GM12878 (cell line): ENCODE results near the gene KISS1R. TPM values are rescaled to one million over a fixed set of nuclear protein-coding genes. Genes with fewer than 3 reads are reported as not detected.

Source experiments
- CBX3 ChIP-seq: fragments of 200-600 bp; sonication (generic); IDR thresholded peaks from 2 replicates; pipeline ENCODE4 v1.6.1; 2016; ENCODE audit warnings: low read depth, borderline replicate concordance
- E2F8 ChIP-seq: fragments of 450-650 bp; IDR thresholded peaks from 2 replicates; pipeline ENCODE4 v1.6.1; 2018; ENCODE audit warnings: mild to moderate bottlenecking, low read depth, moderate library complexity; ENCODE audit not compliant: partially characterized antibody
- MEF2B ChIP-seq: fragments of 450-650 bp; IDR thresholded peaks from 2 replicates; pipeline ENCODE4 v1.6.1; 2018; ENCODE audit warnings: mild to moderate bottlenecking, moderate library complexity; ENCODE audit not compliant: partially characterized antibody, poor library complexity, severe bottlenecking
- MXI1 ChIP-seq: fragments of 150-350 bp; IDR thresholded peaks from 2 replicates; pipeline ENCODE4 v1.6.1; 2011; ENCODE audit warnings: low read depth, mild to moderate bottlenecking, inconsistent platforms, low read length, improper control_type of control experiment
- MYB ChIP-seq: fragments of 150-350 bp; IDR thresholded peaks from 2 replicates; pipeline ENCODE4 v1.6.1; 2014; ENCODE audit warnings: mild to moderate bottlenecking, low read depth, low read length, borderline replicate concordance
- NFIC ChIP-seq: IDR thresholded peaks from 2 replicates; pipeline ENCODE4 v1.6.1; 2012; ENCODE audit warnings: low read depth, mild to moderate bottlenecking, inconsistent platforms, low read length, moderate library complexity
- NFXL1 ChIP-seq: fragments of 450-650 bp; IDR thresholded peaks from 2 replicates; pipeline ENCODE4 v1.6.1; 2017; ENCODE audit warnings: antibody characterized with exemption, mild to moderate bottlenecking, borderline replicate concordance
- NFYA ChIP-seq: IDR thresholded peaks from 2 replicates; pipeline ENCODE4 v1.6.1; 2011; ENCODE audit warnings: low read depth, mild to moderate bottlenecking, low read length, improper control_type of control experiment, borderline replicate concordance
- PAX5 ChIP-seq: IDR thresholded peaks from 2 replicates; pipeline ENCODE4 v1.6.1; 2011; ENCODE audit warnings: low read depth, low read length, borderline replicate concordance
- RELA ChIP-seq: fragments of 450-650 bp; IDR thresholded peaks from 2 replicates; pipeline ENCODE4 v1.8.0; 2014; ENCODE audit warnings: borderline replicate concordance; ENCODE audit not compliant: partially characterized antibody
- SKIL ChIP-seq: fragments of 450-650 bp; IDR thresholded peaks from 2 replicates; pipeline ENCODE4 v1.6.1; 2017; ENCODE audit warnings: mild to moderate bottlenecking, low read depth, inconsistent platforms; ENCODE audit not compliant: poor library complexity, severe bottlenecking
- SMC3 ChIP-seq: IDR thresholded peaks from 2 replicates; pipeline ENCODE4 v1.6.1; 2011; ENCODE audit warnings: low read length, improper control_type of control experiment, borderline replicate concordance
- STAT1 ChIP-seq: fragments of 450-650 bp; conservative IDR thresholded peaks from 2 replicates; pipeline ENCODE4 v1.6.1; 2014; ENCODE audit warnings: antibody characterized with exemption, mild to moderate bottlenecking
- polyA plus RNA-seq, 11 experiments: library from polyadenylated mRNA; depleted of rRNA in 4 of 11; unstranded in 6 of 11; stranded (reverse) in 5 of 11; fragments of >200 nt; fragmentation: Nextera tagmentation in 4 of 11; fragmentation: Illumina TruSeq in 1 of 11; extraction: Ambion mirVana in 4 of 11; extraction: Trizol in 1 of 11; gene quantifications; 1 replicate in 1 of 11; 2 replicates in 10 of 11; pipeline versions ENCODE4 v1.2.1 to v1.2.3, GENCODE V29; 2011 to 2016; ENCODE audit warnings: inconsistent platforms in 2 of 11, missing spikeins in 2 of 11, low read depth in 1 of 11
- total RNA-seq, 4 experiments: library from RNA; depleted of rRNA in 3 of 4; stranded (reverse); fragments of >200 nt in 3 of 4; fragmentation: Illumina TruSeq in 1 of 4; extraction: Trizol in 1 of 4; gene quantifications; 2 replicates each; pipeline versions ENCODE4 v1.2.1 to v1.2.3, GENCODE V29; 2013 to 2021
- TF ChIP-seq, protein P1 (sequence below): fragments of 450-650 bp; formaldehyde crosslinking; IDR thresholded peaks from 2 replicates; pipeline ENCODE4 v1.4.0; 2020; ENCODE audit warnings: mild to moderate bottlenecking, moderate library complexity
- TF ChIP-seq, protein P2 (sequence below): IDR thresholded peaks from 2 replicates; pipeline ENCODE4 v1.6.1; 2011; ENCODE audit warnings: low read depth, mild to moderate bottlenecking, low read length, moderate library complexity, borderline replicate concordance; ENCODE audit errors: extremely low read depth
- TF ChIP-seq, protein P3 (sequence below): fragments of 450-650 bp; formaldehyde crosslinking; IDR thresholded peaks from 2 replicates; pipeline ENCODE4 v1.5.0; 2022; ENCODE audit warnings: mild to moderate bottlenecking, missing genetic modification characterization

The KISS1R gene
- total and polyA plus RNA-seq, 10 of the 15 experiments (the other 5 are each of a cell fraction or from before 2014, with no cell fraction given), result 0.13 to 2.7 (median 1.4) TPM; not detected in 3

GRCh38 chr19:950352-951066, 33.4 kb downstream of the KISS1R start (continued):
- TF ChIP-seq, protein P1, sequence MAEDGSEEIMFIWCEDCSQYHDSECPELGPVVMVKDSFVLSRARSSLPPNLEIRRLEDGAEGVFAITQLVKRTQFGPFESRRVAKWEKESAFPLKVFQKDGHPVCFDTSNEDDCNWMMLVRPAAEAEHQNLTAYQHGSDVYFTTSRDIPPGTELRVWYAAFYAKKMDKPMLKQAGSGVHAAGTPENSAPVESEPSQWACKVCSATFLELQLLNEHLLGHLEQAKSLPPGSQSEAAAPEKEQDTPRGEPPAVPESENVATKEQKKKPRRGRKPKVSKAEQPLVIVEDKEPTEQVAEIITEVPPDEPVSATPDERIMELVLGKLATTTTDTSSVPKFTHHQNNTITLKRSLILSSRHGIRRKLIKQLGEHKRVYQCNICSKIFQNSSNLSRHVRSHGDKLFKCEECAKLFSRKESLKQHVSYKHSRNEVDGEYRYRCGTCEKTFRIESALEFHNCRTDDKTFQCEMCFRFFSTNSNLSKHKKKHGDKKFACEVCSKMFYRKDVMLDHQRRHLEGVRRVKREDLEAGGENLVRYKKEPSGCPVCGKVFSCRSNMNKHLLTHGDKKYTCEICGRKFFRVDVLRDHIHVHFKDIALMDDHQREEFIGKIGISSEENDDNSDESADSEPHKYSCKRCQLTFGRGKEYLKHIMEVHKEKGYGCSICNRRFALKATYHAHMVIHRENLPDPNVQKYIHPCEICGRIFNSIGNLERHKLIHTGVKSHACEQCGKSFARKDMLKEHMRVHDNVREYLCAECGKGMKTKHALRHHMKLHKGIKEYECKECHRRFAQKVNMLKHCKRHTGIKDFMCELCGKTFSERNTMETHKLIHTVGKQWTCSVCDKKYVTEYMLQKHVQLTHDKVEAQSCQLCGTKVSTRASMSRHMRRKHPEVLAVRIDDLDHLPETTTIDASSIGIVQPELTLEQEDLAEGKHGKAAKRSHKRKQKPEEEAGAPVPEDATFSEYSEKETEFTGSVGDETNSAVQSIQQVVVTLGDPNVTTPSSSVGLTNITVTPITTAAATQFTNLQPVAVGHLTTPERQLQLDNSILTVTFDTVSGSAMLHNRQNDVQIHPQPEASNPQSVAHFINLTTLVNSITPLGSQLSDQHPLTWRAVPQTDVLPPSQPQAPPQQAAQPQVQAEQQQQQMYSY (CRISPR knock-in tag), result no peak
- TF ChIP-seq SKIL, result no peak
- TF ChIP-seq E2F8, result no peak
- TF ChIP-seq RELA, result no peak
- TF ChIP-seq PAX5, result no peak
- no peak for TF ChIP-seq MEF2B
- no peak for TF ChIP-seq SMC3
- no peak for TF ChIP-seq NFXL1
- TF ChIP-seq NFYA, result no peak
- TF ChIP-seq STAT1, result no peak
- TF ChIP-seq MXI1, result no peak
- no peak for TF ChIP-seq CBX3
- no peak for TF ChIP-seq MYB
- TF ChIP-seq, protein P2, sequence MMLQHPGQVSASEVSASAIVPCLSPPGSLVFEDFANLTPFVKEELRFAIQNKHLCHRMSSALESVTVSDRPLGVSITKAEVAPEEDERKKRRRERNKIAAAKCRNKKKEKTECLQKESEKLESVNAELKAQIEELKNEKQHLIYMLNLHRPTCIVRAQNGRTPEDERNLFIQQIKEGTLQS, result no peak
- no peak for TF ChIP-seq NFIC
- TF ChIP-seq, protein P3, sequence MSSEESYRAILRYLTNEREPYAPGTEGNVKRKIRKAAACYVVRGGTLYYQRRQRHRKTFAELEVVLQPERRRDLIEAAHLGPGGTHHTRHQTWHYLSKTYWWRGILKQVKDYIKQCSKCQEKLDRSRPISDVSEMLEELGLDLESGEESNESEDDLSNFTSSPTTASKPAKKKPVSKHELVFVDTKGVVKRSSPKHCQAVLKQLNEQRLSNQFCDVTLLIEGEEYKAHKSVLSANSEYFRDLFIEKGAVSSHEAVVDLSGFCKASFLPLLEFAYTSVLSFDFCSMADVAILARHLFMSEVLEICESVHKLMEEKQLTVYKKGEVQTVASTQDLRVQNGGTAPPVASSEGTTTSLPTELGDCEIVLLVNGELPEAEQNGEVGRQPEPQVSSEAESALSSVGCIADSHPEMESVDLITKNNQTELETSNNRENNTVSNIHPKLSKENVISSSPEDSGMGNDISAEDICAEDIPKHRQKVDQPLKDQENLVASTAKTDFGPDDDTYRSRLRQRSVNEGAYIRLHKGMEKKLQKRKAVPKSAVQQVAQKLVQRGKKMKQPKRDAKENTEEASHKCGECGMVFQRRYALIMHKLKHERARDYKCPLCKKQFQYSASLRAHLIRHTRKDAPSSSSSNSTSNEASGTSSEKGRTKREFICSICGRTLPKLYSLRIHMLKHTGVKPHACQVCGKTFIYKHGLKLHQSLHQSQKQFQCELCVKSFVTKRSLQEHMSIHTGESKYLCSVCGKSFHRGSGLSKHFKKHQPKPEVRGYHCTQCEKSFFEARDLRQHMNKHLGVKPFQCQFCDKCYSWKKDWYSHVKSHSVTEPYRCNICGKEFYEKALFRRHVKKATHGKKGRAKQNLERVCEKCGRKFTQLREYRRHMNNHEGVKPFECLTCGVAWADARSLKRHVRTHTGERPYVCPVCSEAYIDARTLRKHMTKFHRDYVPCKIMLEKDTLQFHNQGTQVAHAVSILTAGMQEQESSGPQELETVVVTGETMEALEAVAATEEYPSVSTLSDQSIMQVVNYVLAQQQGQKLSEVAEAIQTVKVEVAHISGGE (CRISPR knock-in tag), result no peak
